ENCODE results near the gene PLXNA4. TPM values are rescaled to one million over a fixed set of nuclear protein-coding genes. Genes with fewer than 3 reads are reported as not detected.

PLXNA4 gene
- total RNA-seq, 1 donor from 2014 or later = 13.6 TPM

- H3K36me3 Mint-ChIP-seq = no peaks in the 10 kb centered on the region
- H3K27me3 Mint-ChIP-seq = peaks cover 16% of the 10 kb centered on the region
- peaks cover 4% of the 10 kb centered on the region for H3K9me3 Mint-ChIP-seq
- H3K27ac Mint-ChIP-seq = no peak overlapping the region
- no peak for DNase-seq (ENCODE audit: extremely low spot score, unreplicated experiment)
- H3K4me3 Mint-ChIP-seq = no peak overlapping the region
- peaks cover 23% of the 10 kb centered on the region for H3K4me1 Mint-ChIP-seq (ENCODE audit: unreplicated experiment)
- no peak for TF ChIP-seq CTCF (conservative IDR thresholded peaks at IDR 0.05)
Measured at GRCh38 chr7:132398253-132398925, 177.9 kb downstream of the PLXNA4 start.

GRCh38 chr7:132397070-132397469, 179.2 kb downstream of the PLXNA4 start:
- peaks cover 10% of the 10 kb centered on the region for H3K27me3 Mint-ChIP-seq

GRCh38 chr7:132395361-132395760, 180.9 kb downstream of the PLXNA4 start:
- H3K9me3 Mint-ChIP-seq = peaks cover 6% of the 10 kb centered on the region
- no peak for TF ChIP-seq CTCF (conservative IDR thresholded peaks at IDR 0.05)
- H3K27ac Mint-ChIP-seq = no peak overlapping the region
- no peaks in the 10 kb centered on the region for H3K36me3 Mint-ChIP-seq
- H3K4me3 Mint-ChIP-seq = no peak overlapping the region
- H3K27me3 Mint-ChIP-seq = peaks cover 13% of the 10 kb centered on the region
- DNase-seq (ENCODE audit: extremely low spot score, unreplicated experiment) = no peak
- peaks cover 10% of the 10 kb centered on the region for H3K4me1 Mint-ChIP-seq (ENCODE audit: unreplicated experiment)

More at GRCh38 chr7:132397070-132397469, 179.2 kb downstream of the PLXNA4 start:
- Mint-ChIP-seq H3K27ac (no peak overlapping the region), H3K4me1 (ENCODE audit: unreplicated experiment) (peaks cover 11% of the 10 kb centered on the region), H3K9me3 (peaks cover 4% of the 10 kb centered on the region), H3K36me3 (no peaks in the 10 kb centered on the region), H3K4me3 (no peak overlapping the region)
- TF ChIP-seq CTCF (conservative IDR thresholded peaks at IDR 0.05) = no peak
- DNase-seq (ENCODE audit: extremely low spot score, unreplicated experiment) = no peak

GRCh38 chr7:132394283-132395198, 181.7 kb downstream of the PLXNA4 start:
- H3K27me3 Mint-ChIP-seq = peaks cover 14% of the 10 kb centered on the region
- no peak overlapping the region for H3K4me3 Mint-ChIP-seq
- TF ChIP-seq CTCF (conservative IDR thresholded peaks at IDR 0.05) = peak; percentile 36
- DNase-seq (ENCODE audit: extremely low spot score, unreplicated experiment) = no peak
- H3K4me1 Mint-ChIP-seq (ENCODE audit: unreplicated experiment) = peaks cover 10% of the 10 kb centered on the region
- H3K9me3 Mint-ChIP-seq = peaks cover 6% of the 10 kb centered on the region
- no peak overlapping the region for H3K27ac Mint-ChIP-seq
- no peaks in the 10 kb centered on the region for H3K36me3 Mint-ChIP-seq

- H3K9me3 Mint-ChIP-seq = peaks cover 6% of the 10 kb centered on the region
- DNase-seq (ENCODE audit: extremely low spot score, unreplicated experiment) = no peak
- TF ChIP-seq CTCF (conservative IDR thresholded peaks at IDR 0.05) = no peak
- peaks cover 21% of the 10 kb centered on the region for H3K27me3 Mint-ChIP-seq
- H3K4me3 Mint-ChIP-seq = no peak overlapping the region
- H3K36me3 Mint-ChIP-seq = no peaks in the 10 kb centered on the region
- H3K27ac Mint-ChIP-seq = no peak overlapping the region
- peaks cover 10% of the 10 kb centered on the region for H3K4me1 Mint-ChIP-seq (ENCODE audit: unreplicated experiment)
Measured at GRCh38 chr7:132393789-132394261, 182.4 kb downstream of the PLXNA4 start.

Measured in type B pancreatic cell (in vitro differentiated cells).